Sigmoid colon (tissue), 4 donors: ENCODE measurements around the gene P2RX2.

Experiments
- CTCF ChIP-seq, 4 experiments: fragments of 450-650 bp in 3 of 4; fragments of 200-600 bp in 1 of 4; IDR thresholded peaks; one replicate each; pipeline ENCODE4 v1.5.1; 2016 to 2019; ENCODE audit warnings: antibody characterized with exemption in 4 of 4, mild to moderate bottlenecking in 3 of 4, moderate library complexity in 2 of 4
- POLR2A ChIP-seq, 2 donors: fragments of 450-650 bp; IDR thresholded peaks; one replicate each; pipeline ENCODE4 v1.6.1; 2016; ENCODE audit warnings: antibody characterized with exemption in 2 of 2, mild to moderate bottlenecking in 2 of 2, moderate library complexity in 2 of 2
- POLR2AphosphoS5 ChIP-seq, 4 donors: sonication (generic); formaldehyde crosslinking; IDR thresholded peaks; one replicate each; pipeline ENCODE4 v1.6.1; 2017; ENCODE audit warnings: antibody characterized with exemption in 4 of 4

DNA sequence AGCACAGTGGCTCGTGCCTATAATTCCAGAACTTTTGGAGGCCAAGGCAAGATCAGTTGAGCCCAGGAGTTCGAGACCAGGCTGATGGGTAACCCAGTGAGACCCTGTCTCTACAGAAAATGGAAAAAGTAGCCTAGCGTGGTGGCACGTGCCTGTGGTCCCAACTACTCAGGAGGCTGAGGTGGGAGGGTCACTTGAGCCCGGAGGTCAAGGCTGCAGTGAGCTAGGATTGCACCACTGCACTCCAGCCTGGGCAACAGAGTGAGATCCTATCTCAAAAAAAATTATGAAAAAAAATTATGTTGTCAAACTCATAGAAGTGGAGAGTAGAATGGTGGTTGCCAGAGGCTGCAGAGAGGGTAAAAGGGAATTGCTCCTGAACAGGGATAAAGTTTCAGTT lies 4.5 kb upstream of the P2RX2 start:
- TF ChIP-seq CTCF (IDR thresholded peaks at IDR 0.05) (no peak), POLR2AphosphoS5 (IDR thresholded peaks at IDR 0.05) (no peak), POLR2A (IDR thresholded peaks at IDR 0.05) (no peak)
